HFFc6 (cell line): ENCODE results near the gene FLNB. TPM values are rescaled to one million over a fixed set of nuclear protein-coding genes. Genes with fewer than 3 reads are reported as not detected.
"Not testable (repeated sequence)": the region's sequence is repeated elsewhere in the genome, so short reads cannot be mapped to it uniquely, and the experiment has no call there.

Experiments
- DNase-seq: peaks from one replicate; pipeline ENCODE4 v3.0.0-alpha.2; 2018
- H3K27ac Mint-ChIP-seq: 2 replicates; pipeline ENCODE4 v1.8.0; 2020; ENCODE audit warnings: mild to moderate bottlenecking, mixed read lengths
- H3K27me3 Mint-ChIP-seq: 2 replicates; pipeline ENCODE4 v1.8.0; 2021; ENCODE audit warnings: mild to moderate bottlenecking, moderate library complexity, mixed read lengths; ENCODE audit not compliant: insufficient read depth
- H3K36me3 Mint-ChIP-seq: 2 replicates; pipeline ENCODE4 v1.8.0; 2021; ENCODE audit warnings: low read depth, mixed read lengths
- H3K4me1 Mint-ChIP-seq: 2 replicates; pipeline ENCODE4 v1.8.0; 2020; ENCODE audit warnings: low read depth, mixed read lengths
- H3K4me3 Mint-ChIP-seq: 2 replicates; pipeline ENCODE4 v1.8.0; 2020; ENCODE audit warnings: mild to moderate bottlenecking, moderate library complexity, mixed read lengths
- H3K9me3 Mint-ChIP-seq: 2 replicates; pipeline ENCODE4 v1.8.0; 2020; ENCODE audit warnings: mild to moderate bottlenecking, mixed read lengths
- CTCF ChIP-seq: fragments of 200-600 bp; sonication (generic); IDR thresholded peaks from 2 replicates; pipeline ENCODE4 v1.5.0; 2021; ENCODE audit warnings: antibody characterized with exemption, mild to moderate bottlenecking
- total RNA-seq, 6 experiments: library from RNA; stranded (reverse); fragmentation: NEBNext Ultra II Directional; extraction: Animal tissue kit (Norgen Biotek cat#: 25700); gene quantifications; 2 replicates in 1 of 6; 3 replicates in 5 of 6; pipeline ENCODE4 v1.2.3, GENCODE V29; 2021

The FLNB gene
- total RNA-seq, 6 experiments from 2014 or later: 93.8 to 117 (median 98.7) TPM

DNA sequence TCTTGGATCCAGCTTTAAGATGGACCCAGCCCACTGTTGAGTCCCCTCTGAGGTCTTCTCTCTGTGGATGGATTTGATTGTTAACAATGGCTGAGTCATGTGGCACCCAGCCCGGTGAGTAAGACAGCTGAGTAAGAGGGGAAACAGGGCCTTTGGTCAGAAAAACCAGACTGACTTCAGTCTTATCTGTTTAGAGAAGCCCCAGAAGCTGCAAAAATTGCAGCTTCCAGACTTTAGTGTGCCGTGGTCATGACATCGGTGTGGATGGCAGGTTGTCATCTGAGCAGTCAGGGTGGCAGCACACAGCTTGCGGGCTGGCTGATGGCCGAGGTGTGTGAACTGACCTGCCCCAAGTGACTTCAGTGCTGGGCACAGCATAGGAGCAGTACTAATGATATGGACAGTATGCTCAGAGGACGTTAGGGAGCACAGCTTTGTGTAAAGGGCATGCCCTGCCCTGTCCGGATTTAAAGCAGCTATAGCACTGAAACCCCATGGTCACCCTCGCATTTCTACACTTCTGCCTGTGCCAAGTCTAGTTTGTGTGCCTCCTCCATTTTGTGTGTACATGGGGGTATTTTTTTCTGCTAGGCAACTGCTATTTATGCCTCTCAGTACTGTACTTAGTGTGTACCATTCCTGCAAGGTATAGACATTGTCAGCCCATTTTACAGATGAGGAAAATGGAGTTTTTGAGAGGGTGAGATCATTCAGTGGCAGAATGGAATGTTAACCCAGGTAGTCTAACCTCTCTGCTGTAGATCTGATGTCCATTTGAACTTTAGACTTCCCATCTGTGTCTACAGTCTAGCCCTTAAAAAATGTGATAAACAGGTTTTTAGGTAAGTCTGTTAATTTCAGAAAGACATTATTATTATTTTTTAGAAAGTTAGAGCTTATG lies 44.4 kb downstream of the FLNB start:
- DNase-seq: peak; percentile 94
- H3K36me3 Mint-ChIP-seq: peaks cover 30% of the 10 kb centered on the region
- H3K27ac Mint-ChIP-seq: peak overlapping the region; percentile 89
- peaks cover 89% of the 10 kb centered on the region for H3K4me1 Mint-ChIP-seq
- TF ChIP-seq CTCF: no peak
- no peaks in the 10 kb centered on the region for H3K9me3 Mint-ChIP-seq
- H3K4me3 Mint-ChIP-seq: peak overlapping the region; percentile 41
- peaks cover under 1% of the 10 kb centered on the region; the same call in 1 of the 2 replicates for H3K27me3 Mint-ChIP-seq

DNA sequence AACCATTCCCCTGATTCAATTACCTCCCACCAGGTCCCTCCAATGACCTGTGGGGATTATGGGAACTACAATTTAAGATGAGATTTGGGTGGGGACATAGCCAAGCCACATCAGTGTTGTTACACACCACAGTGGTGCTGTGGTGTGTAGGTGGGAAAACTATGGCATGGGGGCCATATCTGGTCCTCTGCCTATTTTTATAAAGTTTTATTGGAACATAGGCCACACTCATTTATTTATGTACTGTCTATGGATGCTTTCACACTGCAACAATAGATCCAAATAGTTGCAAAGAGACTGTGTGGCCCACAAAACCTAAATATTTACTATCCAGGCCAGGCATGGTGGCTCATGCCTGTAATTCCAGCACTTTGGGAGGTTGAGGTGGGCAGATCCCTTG lies 46.4 kb downstream of the FLNB start:
- Mint-ChIP-seq H3K27me3 (no peaks in the 10 kb centered on the region), H3K27ac (no peak overlapping the region), H3K9me3 (no peaks in the 10 kb centered on the region), H3K4me1 (peaks cover 89% of the 10 kb centered on the region), H3K4me3 (no peak overlapping the region), H3K36me3 (peaks cover 33% of the 10 kb centered on the region)
- DNase-seq: no peak
- TF ChIP-seq CTCF: no peak

- Mint-ChIP-seq H3K27me3 (no peaks in the 10 kb centered on the region), H3K4me3 (no peak overlapping the region), H3K4me1 (peaks cover 89% of the 10 kb centered on the region), H3K36me3 (peaks cover 33% of the 10 kb centered on the region), H3K27ac (no peak overlapping the region), H3K9me3 (no peaks in the 10 kb centered on the region)
- no peak for DNase-seq
- TF ChIP-seq CTCF: no peak
Observed at GRCh38 chr3:58055314-58055713, 47.1 kb downstream of the FLNB start.

DNA sequence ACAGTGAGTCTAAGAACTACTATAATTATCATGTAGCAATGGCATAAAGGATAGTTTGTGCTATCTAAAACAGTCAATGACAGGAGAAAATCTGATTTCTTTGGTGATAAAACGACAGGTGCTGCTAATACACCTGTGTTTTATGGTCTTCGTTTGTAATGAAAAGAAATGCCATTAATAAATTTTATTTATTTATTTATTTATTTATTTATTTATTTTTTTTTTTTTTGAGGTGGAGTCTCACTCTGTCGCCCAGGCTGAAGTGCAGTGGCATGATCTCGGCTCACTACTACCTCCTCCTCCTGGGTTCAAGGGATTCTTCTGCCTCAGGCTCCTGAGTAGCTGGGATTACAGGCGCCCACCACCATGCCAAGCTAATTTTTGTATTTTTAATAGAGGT lies 47.7 kb downstream of the FLNB start:
- not testable (repeated sequence) for H3K4me3 Mint-ChIP-seq, H3K9me3 Mint-ChIP-seq, H3K27me3 Mint-ChIP-seq, H3K27ac Mint-ChIP-seq, DNase-seq
- H3K36me3 Mint-ChIP-seq: peaks cover 31% of the 10 kb centered on the region
- H3K4me1 Mint-ChIP-seq: peaks cover 88% of the 10 kb centered on the region

DNA sequence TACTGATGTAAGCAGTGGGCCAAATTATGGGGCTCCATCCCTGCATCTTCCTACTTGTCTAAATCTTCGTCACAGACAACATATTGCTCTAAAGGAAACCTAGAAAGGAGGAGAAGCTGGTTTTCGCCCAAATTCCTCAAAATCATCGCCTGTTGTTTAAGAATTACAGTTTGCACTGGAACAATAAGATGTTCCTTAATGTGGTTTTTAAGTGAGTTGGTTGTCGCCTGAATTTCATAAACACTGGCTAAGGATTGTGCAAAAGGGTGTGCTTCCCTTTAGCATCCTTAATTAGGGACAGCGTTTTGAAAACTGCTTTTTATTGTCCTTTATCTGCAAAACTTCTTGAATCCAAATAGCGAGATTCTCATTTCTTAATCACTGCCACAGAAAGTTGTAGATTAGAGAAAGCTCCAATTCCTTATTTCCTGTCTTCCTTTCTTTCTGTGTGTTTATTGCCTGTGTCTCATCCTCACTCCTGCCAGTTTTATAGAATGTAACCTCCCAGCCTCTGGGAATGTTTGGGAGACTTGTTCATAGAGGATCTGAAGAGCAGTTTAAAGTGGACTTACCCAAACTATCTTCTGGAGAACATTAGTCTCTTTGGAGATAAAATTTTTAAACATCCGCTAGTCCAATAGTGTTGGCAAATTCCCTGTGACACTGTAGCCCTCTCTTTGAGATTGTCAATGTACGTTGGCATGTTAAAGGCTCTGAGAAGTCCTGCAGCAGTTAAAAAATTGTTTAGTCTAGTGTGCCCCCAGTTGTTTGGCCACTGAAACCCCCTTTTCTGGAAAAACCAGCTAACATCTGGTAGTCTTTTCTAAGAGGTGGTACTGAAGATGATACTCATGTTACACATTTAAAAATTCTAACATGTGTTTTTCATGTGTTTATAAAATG lies 50.4 kb downstream of the FLNB start:
- peak; percentile 87 for DNase-seq
- TF ChIP-seq CTCF: no peak
- Mint-ChIP-seq H3K9me3 (no peaks in the 10 kb centered on the region), H3K27me3 (no peaks in the 10 kb centered on the region), H3K27ac (peak overlapping the region; percentile 91), H3K4me3 (peak overlapping the region; percentile 73), H3K36me3 (peaks cover 23% of the 10 kb centered on the region), H3K4me1 (peaks cover 89% of the 10 kb centered on the region)
